Panc1 (cell line): Measurements from ENCODE around the gene ANO1. TPM values are rescaled to one million over a fixed set of nuclear protein-coding genes. Genes with fewer than 3 reads are reported as not detected.

ENCODE experiments used
- ATAC-seq: fragments of 200-7000 bp; cut with Tn5 transposase; 2 replicates; pipeline ENCODE4 v1.9.1; 2020; ENCODE audit warnings: mild to moderate bottlenecking, moderate library complexity
- BruUV-seq: library from RNA; stranded (reverse); fragments of 400-500 nt; replicated peaks from 2 replicates; lab custom pipeline; 2021; lab: Mats Ljungman, UMichigan
- CTCF ChIA-PET: fragments of 300-600 bp; sonication (Branson Sonifier 250); formaldehyde crosslinking; loops from one replicate; lab custom pipeline; 2022; ENCODE audit warnings: antibody characterized with exemption; lab: Charles Lee
- POLR2A ChIA-PET: fragments of 300-600 bp; sonication (Branson Sonifier 250); formaldehyde crosslinking; loops from one replicate; lab custom pipeline; 2022; ENCODE audit warnings: antibody characterized with exemption; lab: Charles Lee
- DNase-seq: peaks from one replicate; pipeline ENCODE4 v3.0.0-alpha.2; 2010; ENCODE audit warnings: low read depth, low spot score
- H3K27ac ChIP-seq: 2 replicates; pipeline ENCODE4 v1.5.1; 2011; ENCODE audit warnings: mild to moderate bottlenecking, low read length, inconsistent platforms
- H3K27me3 ChIP-seq: fragments of 200-500 bp; sonication (Bioruptor generic); 2 replicates; pipeline ENCODE4 v1.6.0; 2014; ENCODE audit warnings: low read length, inconsistent platforms; ENCODE audit not compliant: control insufficient read depth, insufficient read depth
- H3K36me3 ChIP-seq: fragments of 200-500 bp; sonication (Bioruptor generic); 2 replicates; pipeline ENCODE4 v1.5.1; 2014; ENCODE audit warnings: inconsistent platforms, mild to moderate bottlenecking, low read length, moderate library complexity; ENCODE audit not compliant: control insufficient read depth, insufficient read depth
- H3K4me1 ChIP-seq: 2 replicates; pipeline ENCODE4 v1.5.1; 2011; ENCODE audit warnings: inconsistent platforms, mild to moderate bottlenecking, low read length, moderate library complexity; ENCODE audit not compliant: control insufficient read depth, insufficient read depth
- H3K4me3 ChIP-seq, 2 experiments: 2 replicates each; pipeline ENCODE4 v1.5.1; 2011 to 2012; ENCODE audit warnings: low read depth in 2 of 2, low read length in 2 of 2, mild to moderate bottlenecking in 2 of 2, inconsistent platforms in 1 of 2, moderate library complexity in 1 of 2
- H3K9me3 ChIP-seq: fragments of 200-500 bp; sonication (Bioruptor generic); 2 replicates; pipeline ENCODE4 v1.5.1; 2014; ENCODE audit warnings: low read depth, mild to moderate bottlenecking, inconsistent platforms, low read length, moderate library complexity; ENCODE audit not compliant: control insufficient read depth, insufficient read depth
- POLR2AphosphoS5 ChIP-seq: IDR thresholded peaks from 2 replicates; pipeline ENCODE4 v1.6.1; 2012; ENCODE audit warnings: mild to moderate bottlenecking, low read depth, low read length, moderate library complexity
- REST ChIP-seq, 2 experiments: IDR thresholded peaks; 2 replicates each; pipeline ENCODE4 v1.6.1; 2011 to 2012; ENCODE audit warnings: low read depth in 2 of 2, control low read depth in 1 of 2, low read length in 1 of 2, mild to moderate bottlenecking in 1 of 2, moderate library complexity in 1 of 2; ENCODE audit not compliant: insufficient read depth in 1 of 2
- SIN3A ChIP-seq: IDR thresholded peaks from 2 replicates; pipeline ENCODE4 v1.6.1; 2012; ENCODE audit warnings: low read depth, mild to moderate bottlenecking, low read length, moderate library complexity, borderline replicate concordance; ENCODE audit not compliant: insufficient read depth
- TCF7L2 ChIP-seq: IDR thresholded peaks from 2 replicates; pipeline ENCODE4 v1.6.1; 2011; ENCODE audit warnings: mild to moderate bottlenecking, low read depth, low read length, inconsistent platforms
- in situ Hi-C: cut with HindIII; loops from 2 replicates; pipeline ENCODE4 v1.10.0; 2016; ENCODE audit warnings: low sequenced_read_pairs, low pct_unique_long_range_greater_than_20kb
- intact Hi-C: fragments of 100-400 bp; cut with micrococcal nuclease; formaldehyde crosslinking; loops from one replicate; pipeline ENCODE4 v1.10.0; 2022; ENCODE audit not compliant: unreplicated experiment
- total RNA-seq: library from RNA; stranded (reverse); gene quantifications from one replicate; pipeline ENCODE4 v1.2.1, GENCODE V29; 2021; ENCODE audit not compliant: unreplicated experiment
- TF ChIP-seq, protein P1 (sequence below): fragments of 450-650 bp; IDR thresholded peaks from 2 replicates; pipeline ENCODE4 v1.5.1; 2017; ENCODE audit warnings: mild to moderate bottlenecking

Gene ANO1
- total RNA-seq, 1 experiment from 2014 or later: 2.3 TPM

- DNase-seq: no peak
- Histone ChIP-seq H3K9me3 (no peaks in the 10 kb centered on the region), H3K4me3 (no peak overlapping the region), H3K27me3 (no peaks in the 10 kb centered on the region), H3K36me3 (no peaks in the 10 kb centered on the region), H3K27ac (no peak overlapping the region), H3K4me1 (no peaks in the 10 kb centered on the region)
- intact Hi-C loops: no loop called here
- in situ Hi-C loops: no loop called here
- no TSS peak for BruUV-seq
- CTCF ChIA-PET: no interaction called here
- TF ChIP-seq REST (IDR thresholded peaks at IDR 0.05; ENCODE audit: insufficient read depth in 1 of 2, low read depth in 2 of 2, low read length in 1 of 2): no peak
- TF ChIP-seq SIN3A: no peak
- ATAC-seq: no peak
- POLR2A ChIA-PET: interaction anchor here (0.7 kb wide), 1 partner anchor 12 kb away, joined by 4 read pairs; no protein-coding TSS in a partner anchor
These were observed 91.5 kb downstream of the ANO1 start for GRCh38 chr11:70169632-70170031.

DNA sequence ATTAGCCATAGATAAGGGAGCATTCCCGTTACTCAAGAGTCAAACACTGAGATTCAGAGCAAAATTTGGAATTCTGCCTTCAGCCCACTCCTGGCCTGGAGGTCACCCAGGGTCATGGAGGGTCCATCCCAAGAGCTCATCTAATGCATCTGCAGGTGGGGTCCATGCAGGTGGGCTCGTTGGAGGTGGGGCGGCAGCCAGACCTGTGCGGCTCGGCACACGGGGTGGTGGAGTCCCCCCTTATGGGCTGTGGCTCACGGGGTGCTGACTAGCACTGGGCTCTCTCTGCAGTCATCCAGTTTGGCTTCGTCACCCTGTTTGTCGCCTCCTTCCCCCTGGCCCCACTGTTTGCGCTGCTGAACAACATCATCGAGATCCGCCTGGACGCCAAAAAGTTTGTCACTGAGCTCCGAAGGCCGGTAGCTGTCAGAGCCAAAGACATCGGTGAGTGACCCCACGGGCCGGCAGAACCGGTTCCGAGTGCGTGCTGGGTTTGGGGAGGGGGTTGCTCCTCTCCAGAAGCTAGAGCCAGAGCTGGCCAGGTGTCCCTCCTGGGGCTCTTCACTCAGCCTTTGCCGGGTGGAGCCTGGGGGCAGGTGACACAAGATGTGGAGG, 92.6 kb downstream of the ANO1 start:
- DNase-seq (no peak), ATAC-seq (no peak)
- H3K4me3 ChIP-seq: no peak overlapping the region
- H3K9me3 ChIP-seq: no peaks in the 10 kb centered on the region
- intact Hi-C loops: no loop called here
- no peaks in the 10 kb centered on the region for H3K27me3 ChIP-seq
- in situ Hi-C loops: no loop called here
- no TSS peak for BruUV-seq
- POLR2A ChIA-PET: no interaction called here
- no peak overlapping the region for H3K27ac ChIP-seq
- no peaks in the 10 kb centered on the region for H3K36me3 ChIP-seq
- peaks cover 7% of the 10 kb centered on the region; the same call in 1 of the 2 replicates for H3K4me1 ChIP-seq
- CTCF ChIA-PET: no interaction called here
- TF ChIP-seq SIN3A (no peak), TCF7L2 (no peak), REST (IDR thresholded peaks at IDR 0.05; ENCODE audit: insufficient read depth in 1 of 2, low read depth in 2 of 2, low read length in 1 of 2) (no peak), POLR2AphosphoS5 (no peak)
- TF ChIP-seq, protein P1, sequence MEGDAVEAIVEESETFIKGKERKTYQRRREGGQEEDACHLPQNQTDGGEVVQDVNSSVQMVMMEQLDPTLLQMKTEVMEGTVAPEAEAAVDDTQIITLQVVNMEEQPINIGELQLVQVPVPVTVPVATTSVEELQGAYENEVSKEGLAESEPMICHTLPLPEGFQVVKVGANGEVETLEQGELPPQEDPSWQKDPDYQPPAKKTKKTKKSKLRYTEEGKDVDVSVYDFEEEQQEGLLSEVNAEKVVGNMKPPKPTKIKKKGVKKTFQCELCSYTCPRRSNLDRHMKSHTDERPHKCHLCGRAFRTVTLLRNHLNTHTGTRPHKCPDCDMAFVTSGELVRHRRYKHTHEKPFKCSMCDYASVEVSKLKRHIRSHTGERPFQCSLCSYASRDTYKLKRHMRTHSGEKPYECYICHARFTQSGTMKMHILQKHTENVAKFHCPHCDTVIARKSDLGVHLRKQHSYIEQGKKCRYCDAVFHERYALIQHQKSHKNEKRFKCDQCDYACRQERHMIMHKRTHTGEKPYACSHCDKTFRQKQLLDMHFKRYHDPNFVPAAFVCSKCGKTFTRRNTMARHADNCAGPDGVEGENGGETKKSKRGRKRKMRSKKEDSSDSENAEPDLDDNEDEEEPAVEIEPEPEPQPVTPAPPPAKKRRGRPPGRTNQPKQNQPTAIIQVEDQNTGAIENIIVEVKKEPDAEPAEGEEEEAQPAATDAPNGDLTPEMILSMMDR: no peak
